NCI-H187 (cell line): Measurements from ENCODE around the gene KLF2.
A peak's percentile ranks its signal among the peaks of the same experiment; 100 is the strongest.
"Not testable (repeated sequence)": the region's sequence is repeated elsewhere in the genome, so short reads cannot be mapped to it uniquely, and the experiment has no call there.

ENCODE experiments used
- DNase-seq, 2 experiments: peaks; one replicate each; lab custom pipeline; 2025; lab: John Stamatoyannopoulos, UW

Gene KLF2

DNA sequence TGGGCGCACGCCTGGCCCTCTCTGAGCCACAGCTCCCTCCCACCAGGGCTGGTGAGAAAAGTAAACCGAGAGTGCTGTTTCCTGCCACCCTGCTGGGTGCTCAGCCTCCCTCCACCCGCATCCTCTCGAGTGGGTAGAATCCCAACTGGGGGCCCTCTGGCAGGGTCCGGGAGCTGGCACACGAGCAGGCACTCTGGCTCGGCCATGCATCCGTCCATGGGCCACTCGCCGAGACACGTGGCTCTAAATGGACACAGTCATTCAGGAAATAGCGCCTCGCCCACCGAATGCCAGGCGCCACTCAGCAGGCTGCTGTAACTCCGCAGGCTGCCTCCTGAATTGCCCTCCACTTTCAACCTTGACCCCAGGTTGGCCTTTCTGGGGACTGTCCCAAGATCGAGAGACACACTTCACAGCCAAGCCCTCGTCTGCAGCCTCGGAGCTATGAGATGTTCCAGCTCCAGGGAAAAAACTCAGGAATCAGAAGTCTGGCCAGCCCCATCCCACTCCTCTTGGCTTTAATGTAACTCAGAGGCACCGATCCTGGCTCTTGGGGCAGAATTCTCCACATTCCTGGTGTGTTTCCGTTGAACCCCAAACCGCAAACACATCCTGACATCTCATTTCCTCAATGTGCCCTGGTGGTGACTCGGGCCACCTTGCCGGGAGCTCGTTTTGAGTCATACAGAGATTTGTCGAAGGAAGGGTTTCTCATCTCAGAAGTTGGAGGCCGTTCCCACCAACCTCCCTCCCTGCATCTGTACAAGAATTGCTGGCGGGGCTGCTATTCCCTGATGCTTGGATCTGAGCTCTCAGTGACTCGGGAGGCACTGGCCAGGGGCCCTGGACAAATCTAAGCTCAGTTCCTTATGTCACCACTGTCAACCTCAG is 14.1 kb downstream of the KLF2 start:
- DNase-seq, result no peak

DNA sequence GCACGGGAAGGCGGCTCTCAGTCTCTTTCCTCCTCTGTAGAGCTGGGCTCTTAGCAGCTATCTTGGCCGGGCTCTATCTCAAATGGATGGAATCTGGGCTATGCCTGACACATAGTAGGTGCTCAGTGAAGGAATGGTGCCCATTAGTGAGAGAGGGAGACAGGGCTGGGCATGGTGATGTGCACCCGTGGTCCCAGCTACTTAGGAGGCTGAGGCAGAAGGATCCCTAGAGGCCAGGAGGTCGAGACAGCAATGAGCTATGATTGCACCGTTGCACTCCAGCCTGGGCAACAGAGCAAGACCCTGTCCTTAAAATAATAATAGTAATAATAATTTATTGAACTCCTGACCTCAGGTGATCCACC is 14.7 kb downstream of the KLF2 start:
- DNase-seq, result no peak

DNA sequence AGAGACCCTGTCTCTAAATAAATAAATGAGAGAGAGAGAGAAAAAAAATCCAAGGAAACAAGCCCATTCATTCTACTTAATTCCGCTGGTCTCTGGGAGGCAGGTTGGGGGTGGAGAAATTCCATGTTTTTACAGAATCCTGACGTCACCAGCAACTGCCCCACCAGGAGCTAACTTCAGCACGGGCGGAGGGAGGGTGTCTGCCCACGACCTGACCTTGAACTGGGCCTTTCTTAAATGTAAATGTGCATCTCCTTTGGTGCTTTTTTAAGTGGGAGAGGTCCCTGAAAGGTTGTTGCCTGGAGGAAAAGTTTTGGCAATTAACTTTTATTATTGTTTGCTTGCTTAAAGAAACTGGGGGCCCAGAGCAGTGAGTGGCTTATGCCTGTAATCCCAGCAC is 15.5 kb downstream of the KLF2 start:
- no peak for DNase-seq

DNA sequence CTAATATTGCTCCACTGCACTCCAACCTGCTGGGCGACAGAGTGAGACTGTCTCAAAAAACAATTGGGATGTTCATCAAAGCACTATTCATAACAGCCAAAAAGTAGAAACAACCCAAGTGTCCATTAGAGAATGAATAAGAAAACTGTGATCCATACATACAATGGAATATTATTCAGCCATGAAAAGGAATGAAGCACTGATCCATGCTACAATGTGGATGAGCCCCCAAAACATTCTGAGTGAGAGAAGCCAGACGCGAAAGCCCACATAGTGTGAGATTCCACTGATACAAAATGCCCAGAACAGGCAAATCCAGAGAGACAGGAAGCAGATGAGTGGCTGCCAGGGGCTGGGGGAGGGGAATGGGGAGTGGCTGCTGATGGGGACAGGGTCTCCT is 16.0 kb downstream of the KLF2 start:
- DNase-seq, result no peak

DNA sequence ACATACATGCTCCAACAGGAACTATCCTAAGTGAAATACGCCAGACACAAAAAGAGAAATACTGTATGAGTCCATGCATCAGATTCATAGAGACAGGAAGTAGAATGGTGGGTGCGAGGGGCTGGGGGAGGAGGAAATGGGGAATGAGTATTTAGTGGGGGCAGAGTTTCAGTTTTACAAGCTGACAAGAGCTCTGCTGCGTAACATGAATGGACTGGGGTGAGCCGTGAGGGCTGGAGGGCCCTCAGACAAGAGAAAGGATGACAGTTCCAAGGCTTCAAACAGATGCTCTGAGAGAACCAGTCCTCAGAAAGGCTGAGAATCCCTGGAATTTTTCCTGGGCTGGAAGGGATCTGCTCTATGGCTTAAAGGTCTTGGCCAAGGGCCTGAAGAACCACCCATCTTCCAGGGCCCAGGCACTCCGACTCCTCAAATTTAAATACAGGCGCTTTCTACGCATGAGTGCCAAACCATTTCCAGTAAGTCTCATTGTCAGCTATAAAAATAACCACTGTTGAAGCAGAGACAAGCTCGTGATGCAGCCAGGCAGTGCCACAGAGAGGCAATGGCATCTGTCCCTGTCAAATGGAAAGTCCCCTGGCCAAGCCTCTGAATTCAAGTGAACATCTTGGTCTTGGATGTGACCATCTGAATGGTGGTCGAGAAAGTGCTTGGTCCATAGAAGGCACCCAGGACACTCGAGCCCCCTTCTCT is 17.5 kb downstream of the KLF2 start:
- DNase-seq, result peak; percentile 1 to 11

DNA sequence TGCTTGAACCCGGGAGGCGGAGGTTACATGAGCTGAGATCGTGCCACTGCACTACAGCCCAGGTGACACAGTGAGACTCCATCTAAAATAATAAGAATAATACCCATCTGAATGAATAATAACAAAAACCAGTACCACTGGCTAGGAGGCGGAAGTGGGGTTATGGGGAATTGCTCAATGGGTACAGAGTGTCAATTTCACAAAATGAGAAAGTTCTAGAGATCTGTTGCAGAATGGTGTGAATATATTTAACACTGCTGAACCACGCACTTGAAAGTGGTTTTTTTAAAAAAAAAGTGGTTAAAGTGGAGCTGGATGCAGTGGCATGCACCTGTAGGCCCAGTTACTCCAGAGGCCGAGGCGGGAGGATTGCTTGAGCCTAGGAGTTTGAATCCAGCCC is 18.5 kb downstream of the KLF2 start:
- no peak for DNase-seq

DNA sequence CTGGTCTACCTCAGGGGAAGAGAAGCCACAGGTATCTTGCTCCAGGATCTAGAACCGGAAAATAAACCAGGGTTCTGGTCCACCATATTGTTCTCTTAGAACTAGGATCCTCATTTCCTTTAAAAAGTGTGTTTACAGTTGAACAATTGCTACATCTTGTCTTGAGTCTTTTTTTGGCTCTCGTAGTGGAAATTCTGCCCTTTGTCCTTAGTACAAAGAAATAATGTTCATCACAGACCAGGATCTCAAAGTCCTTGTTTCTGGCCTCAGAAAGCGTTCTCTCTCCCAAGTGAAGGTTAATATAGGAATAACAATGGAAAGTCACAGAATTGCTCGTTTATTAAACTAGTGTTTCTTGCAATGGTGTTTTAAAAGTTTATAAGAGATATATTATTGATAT is 20.8 kb downstream of the KLF2 start:
- DNase-seq, result no peak

DNA sequence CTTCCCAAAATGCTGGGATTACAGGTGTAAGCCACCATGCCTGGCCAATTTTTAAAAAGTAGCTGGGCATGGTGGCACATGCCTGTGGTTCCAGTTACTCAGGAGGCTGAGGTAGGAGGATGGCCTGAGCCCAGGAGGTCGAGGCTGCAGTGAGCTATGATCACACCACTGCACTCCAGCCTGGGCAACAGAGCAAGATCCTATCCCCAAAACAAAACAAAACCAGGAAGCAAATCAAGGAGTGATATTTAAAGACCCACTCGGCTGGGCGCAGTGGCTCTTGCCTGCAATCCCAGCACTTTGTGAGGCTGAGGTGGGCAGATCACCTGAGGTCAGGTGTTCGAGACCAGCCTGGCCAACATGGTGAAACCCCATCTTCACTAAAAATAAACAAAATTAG is 22.5 kb downstream of the KLF2 start:
- DNase-seq, result not testable (repeated sequence)

DNA sequence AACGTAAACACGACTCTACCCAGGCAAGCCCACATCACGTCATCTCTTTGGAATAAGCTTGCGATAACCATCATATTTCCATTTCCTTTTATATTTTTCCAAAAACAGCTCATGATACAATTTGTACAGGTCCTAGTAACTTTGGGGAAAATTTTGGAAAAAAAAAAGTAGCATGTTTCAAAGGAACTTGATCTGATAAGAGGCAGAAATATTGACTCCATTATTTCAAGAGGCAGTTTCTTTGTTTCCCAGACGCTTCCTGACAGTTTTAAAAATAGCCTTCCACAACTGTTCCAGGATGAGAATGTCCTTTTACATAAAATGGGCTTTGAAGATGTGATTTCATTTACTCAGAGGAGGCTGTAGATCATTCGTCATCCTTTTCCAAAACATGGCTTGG is 23.1 kb downstream of the KLF2 start:
- no peak for DNase-seq

DNA sequence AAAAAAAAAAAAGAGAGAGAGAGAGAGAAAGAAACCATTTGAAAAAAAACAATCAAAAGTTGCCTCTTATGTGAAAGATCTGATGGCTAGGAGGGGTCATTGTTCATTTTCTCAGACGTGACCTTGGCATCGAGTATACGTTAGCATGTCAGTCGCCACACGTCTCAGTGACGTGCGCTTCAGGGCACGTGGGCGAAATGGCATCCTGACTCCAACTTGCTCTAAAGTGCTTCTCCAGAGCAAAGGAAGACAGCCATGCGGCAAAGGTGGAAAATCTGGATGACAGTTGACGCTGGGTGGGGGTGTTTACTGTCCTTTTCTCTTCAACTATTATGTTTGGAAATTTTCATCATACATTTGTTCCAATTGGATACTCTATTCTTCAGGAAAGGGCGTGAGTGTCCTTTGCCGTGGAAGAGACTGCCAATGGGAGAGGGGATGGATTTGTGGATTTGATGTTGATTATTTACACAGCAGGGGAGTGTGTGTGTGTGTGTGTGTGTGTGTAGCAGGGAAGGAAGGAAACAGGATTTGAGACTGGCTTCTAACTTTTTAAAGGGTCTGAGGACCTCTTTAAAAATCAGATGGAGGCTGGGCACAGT is 25.0 kb downstream of the KLF2 start:
- DNase-seq, result no peak

DNA sequence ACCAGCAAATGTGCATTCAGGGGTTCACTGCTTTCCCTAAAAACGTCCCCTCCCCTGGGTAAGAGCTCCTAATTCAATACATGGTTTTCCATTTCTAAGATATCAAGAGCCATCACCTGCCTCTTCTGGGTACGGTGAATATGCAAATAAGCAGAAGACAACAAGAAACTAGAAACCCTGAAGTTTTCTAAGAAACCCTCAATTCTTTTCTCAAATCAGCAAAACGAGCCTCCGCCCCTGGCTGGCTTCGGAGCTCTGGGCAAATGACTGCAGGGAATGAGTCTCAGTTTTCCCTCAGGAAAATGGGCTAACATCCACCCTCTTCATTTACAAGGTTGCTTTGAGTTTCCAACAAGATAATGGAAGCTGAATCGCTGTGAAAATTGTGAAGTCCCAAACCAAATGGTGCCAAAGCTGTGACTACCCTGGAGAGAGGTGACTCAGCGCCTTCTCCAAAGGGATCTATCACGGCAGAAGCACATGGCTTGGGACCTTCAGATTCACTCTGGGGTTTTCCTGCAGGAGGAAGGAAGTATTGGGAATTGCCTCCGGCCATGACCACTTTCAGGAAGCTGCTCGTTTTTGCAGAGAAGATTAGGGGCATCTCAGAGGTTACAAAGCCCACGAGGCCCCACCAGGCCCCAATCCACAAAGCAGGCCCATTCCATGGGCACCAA is 26.6 kb downstream of the KLF2 start:
- DNase-seq, result no peak

DNA sequence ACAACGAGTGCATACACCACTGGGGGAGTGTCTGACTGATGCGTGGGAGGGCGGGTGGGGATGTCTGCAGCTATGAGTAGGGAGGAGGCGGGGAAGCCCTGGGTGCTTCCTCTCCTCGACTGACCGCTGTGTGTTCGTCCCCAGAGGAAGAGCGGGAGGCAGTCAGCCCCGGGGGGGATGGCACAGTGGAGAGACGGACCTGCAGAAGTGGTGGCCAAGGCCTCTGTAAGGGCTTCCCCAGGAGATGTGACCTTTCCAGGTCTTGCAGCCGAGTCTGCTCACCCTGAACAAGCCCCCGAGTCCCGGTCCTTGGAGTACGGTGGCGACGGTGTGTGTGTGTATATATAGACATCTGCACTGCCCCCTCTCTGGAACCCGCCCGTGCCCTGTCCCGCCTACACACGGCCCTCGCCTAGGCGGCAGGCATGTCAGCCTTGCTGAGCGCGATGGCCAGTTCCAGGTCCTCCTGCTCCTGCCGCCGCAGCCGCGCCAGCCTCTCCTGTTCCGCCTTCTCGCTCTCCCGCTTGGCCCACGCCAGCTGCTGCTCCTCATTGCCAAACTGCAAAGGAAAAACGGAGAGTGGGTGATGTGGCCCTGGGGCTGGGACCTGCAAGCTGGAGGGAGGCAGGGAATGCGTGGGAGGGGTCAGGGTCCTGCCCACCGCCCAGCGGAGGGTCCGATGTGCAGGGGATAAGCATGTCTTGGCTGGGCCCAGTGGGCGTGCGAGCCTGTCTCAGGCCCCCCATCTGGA is 30.8 kb downstream of the KLF2 start:
- no peak for DNase-seq

DNA sequence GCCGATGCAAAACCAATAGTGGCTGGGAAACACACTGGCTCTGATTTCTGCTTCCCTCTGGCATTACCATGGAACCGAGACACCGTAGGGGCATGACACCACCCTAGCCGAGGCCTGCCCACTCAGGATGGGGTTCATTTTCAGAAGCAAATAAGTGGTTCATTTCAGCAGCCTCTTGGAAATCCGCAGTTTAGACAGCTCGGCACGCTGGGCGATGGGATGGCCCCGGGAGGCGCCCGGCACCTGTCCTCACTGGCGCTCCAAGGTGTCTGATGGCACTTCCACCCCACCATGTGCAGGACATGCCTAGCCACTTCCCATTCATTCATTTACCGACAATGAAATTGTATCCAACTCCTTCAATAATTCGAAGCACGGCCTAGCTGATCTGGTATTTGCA is 33.8 kb downstream of the KLF2 start:
- DNase-seq, result no peak

DNA sequence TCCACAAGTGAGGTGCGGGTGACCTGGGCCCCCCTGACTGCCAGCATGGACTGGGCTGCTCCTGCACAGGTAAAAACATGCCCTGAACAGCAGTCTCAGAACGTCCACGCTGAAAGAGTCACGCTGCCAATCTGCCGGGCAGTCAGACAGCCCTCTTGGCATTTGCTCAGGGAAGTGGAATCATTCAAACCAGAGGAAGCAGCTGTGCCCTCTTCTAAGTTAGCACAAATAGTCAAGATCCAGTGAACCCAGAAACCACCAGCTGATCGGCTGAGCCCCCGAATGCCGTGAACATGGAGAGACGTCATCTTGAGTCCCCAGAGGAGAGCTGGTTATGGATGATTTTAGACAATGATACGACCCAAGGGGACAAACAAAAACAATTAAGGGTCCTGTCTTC is 34.4 kb downstream of the KLF2 start:
- DNase-seq, result no peak

DNA sequence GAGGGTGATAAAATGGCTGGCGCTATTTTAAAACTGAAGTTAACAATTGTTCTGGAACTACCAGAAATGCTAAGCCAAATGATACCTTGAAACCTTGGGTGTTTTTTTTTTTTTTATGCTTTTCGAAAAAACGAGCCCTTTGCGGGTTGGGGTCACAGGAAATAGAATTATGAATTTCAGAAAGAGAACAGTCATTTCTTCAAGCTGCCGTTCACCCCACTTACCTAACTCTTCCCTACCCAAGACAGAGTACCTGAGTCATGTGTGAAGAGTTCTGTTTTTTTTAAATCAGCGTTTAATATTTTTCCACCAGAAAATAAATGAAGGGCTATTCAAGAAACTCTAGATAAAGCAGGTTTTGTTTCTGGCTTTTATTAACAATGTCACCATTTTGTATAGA is 35.3 kb downstream of the KLF2 start:
- no peak for DNase-seq

DNA sequence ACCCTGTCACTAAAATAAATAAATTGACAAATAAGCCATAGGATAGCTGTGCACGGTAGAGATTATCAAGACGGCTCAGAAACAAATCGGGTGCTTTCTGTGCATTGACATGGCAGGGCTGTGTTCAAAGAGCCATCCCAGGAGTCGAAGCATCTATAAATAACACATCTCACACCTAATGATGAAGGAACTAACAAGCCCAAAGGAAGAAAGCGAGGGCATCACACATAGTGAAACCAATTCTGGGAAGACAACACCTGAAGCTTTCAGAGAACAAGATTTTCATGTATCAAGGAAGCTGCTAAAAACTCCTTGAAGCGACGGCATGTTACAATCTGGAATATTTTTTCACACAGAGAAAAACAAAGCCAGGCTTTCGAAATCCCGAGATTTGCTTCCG is 36.1 kb downstream of the KLF2 start:
- DNase-seq, result no peak

DNA sequence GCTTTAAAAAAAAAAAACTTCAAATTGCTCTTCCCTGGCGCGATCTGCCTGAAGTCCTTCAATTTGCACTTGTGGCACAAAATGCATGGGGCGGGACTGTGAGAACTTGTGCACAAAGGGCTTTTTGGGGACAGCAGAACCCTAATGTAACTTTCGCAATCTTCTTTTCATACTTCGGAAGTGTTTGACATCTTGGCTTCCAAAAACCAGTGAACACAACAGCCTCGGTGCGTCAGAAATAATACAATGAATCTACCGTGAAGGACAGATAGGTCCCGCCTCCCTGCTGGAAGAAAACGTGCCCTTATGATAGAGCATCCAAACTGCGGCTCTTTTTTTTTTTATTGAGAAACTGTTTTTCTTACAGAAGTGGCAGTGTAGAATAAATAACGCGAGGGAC is 36.6 kb downstream of the KLF2 start:
- no peak for DNase-seq

DNA sequence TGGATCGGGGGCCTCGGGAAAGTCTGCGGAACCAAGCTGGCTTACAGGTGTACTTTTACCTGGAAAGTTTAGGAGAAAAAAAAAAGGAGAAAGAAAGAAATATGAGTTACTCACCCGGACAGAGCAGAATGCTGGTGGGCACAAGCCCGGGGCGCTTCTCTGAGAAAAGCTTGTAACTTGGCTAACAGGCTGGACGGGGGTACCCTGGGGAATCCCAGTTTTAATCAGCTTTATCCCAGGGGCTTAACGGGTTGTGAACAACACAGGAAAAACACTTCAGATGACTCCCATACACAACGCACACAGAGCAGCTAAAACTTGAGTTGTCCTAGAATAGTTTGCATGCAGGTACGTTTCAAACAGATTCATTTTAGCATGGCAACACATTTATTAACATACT is 37.3 kb downstream of the KLF2 start:
- no peak for DNase-seq

DNA sequence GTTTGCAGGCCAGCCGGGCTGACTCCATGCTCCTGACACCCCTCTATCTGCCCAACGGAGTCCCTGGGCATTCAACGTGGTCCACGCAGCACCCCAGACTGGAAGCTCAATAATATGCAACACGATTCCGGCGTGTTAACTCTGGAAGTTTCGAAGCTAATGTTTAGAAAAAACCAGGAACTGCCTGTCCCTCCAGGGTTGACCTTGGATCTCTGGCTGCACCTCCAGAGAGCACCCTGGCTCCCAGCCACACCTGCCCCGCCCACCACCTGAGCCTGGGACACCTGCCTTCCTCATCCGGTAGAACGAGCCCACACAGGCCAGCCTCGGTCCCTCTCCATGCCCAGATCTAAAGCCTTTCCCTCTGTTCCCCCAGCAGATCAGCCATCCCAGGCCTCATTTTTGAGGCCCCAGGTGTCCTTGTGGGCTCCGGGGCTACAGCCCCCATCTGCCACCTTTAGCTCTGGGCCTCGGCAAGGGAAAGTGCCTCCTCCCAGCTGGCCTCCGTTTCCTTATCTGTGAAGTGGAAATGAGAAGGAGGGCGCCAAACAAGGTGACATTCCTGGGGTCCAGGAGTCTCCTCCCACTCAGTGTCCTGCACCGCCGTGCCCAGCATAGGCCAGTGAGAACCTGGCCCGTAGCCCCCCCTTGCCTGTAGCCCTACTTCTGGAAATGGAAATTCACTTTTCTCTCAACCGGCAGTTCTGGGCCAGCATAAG is 38.7 kb downstream of the KLF2 start:
- DNase-seq, result no peak

DNA sequence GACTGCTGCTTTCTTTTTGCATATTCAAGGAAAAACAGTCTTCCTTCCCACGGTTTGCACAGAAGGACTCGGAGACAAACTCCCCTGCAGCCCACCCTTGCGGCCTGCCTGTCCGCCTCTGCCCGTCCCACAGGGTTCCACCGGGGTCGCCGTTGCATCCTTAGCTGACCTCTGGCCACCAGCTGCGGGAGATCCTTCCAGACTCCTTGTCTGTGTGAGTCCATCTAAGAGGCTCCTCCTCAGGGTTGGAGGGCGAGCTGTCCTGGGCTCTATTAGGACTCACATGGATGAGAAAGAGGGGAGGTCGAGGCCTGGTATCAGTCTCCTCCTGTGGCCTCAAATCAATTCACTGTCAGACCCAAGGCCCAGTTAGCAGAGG is 39.2 kb downstream of the KLF2 start:
- no peak for DNase-seq

DNA sequence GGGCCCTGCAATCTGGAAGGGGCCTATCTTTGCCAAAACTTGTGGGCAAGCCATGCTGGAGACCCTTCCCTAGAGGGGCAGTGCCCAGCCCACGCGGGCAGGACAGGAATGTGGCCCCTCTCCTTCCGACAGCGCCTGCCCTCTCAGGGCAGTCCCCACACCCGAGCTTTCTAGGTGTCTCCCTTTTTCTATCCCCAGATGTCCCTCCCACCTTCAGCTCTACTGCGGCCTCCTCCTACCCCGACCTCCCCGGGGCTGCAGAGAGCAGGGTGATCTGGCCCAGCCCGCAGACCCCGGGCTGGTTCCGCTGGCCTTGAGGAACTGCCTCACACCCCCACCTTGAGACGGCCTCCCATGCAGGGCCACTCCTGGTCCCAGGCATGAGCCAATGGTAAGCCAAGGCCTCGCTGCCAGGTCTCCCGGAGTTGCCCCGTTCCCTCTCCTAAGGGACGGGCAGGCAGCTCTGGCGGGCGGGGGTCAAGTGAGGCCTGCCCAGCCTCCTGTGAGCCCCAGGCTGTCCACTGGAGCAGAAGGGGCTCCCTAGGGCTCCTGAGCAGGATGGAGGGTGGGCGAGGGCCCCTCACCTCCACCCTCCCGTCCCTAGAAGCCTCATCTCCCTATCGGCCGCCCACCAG is 39.7 kb downstream of the KLF2 start:
- no peak for DNase-seq
